ENCODE data around the gene EIF1. TPM values are rescaled to one million over a fixed set of nuclear protein-coding genes. Genes with fewer than 3 reads are reported as not detected.

The EIF1 gene
- total and polyA plus RNA-seq, 8 donors, result 697 to 782 (median 723) TPM

- peak overlapping the region; percentile 76 to 85 for H3K27ac ChIP-seq
- no peaks in the 10 kb centered on the region for H3K9me3 ChIP-seq
- intact Hi-C loops (cut with DNase I), result loop anchor here in 1 of 2 donors (5.0 kb wide), 1 partner anchor 104 kb away; no protein-coding TSS in a partner anchor
- TF ChIP-seq CTCF (IDR thresholded peaks at IDR 0.05), result no peak
- DNase-seq, result peak in 1 of 4 donors; percentile 74
- no peak for ATAC-seq
- no peaks in the 10 kb centered on the region for H3K27me3 ChIP-seq
- H3K36me3 ChIP-seq, result no peaks in the 10 kb centered on the region
- peaks cover 0 to 12% of the 10 kb centered on the region in 2 donors for H3K4me1 ChIP-seq
- no peak overlapping the region for H3K4me3 ChIP-seq
These were observed 32.2 kb upstream of the EIF1 start for GRCh38 chr17:41656249-41657023.

GRCh38 chr17:41657176-41657754, 31.4 kb upstream of the EIF1 start:
- H3K27me3 ChIP-seq, result no peaks in the 10 kb centered on the region
- intact Hi-C loops (cut with DNase I), result loop anchor here in 1 of 2 donors (5.0 kb wide), 1 partner anchor 105 kb away; no protein-coding TSS in a partner anchor
- no peak overlapping the region for H3K4me3 ChIP-seq
- peaks cover 0 to 12% of the 10 kb centered on the region in 2 donors for H3K4me1 ChIP-seq
- peak overlapping the region; percentile 76 to 85 for H3K27ac ChIP-seq
- ATAC-seq, result no peak
- H3K9me3 ChIP-seq, result no peaks in the 10 kb centered on the region
- no peak for TF ChIP-seq CTCF (IDR thresholded peaks at IDR 0.05)
- no peak for DNase-seq
- no peaks in the 10 kb centered on the region for H3K36me3 ChIP-seq

- no peak overlapping the region for H3K27ac ChIP-seq
- ATAC-seq, result no peak
- intact Hi-C loops (cut with DNase I), result loop anchor here in 1 of 2 donors (5.0 kb wide), 1 partner anchor 106 kb away; no protein-coding TSS in a partner anchor
These were observed 30.7 kb upstream of the EIF1 start for GRCh38 chr17:41657936-41658335.

GRCh38 chr17:41658846-41659245, 29.8 kb upstream of the EIF1 start:
- intact Hi-C loops (cut with DNase I), result loop anchor here in 1 of 2 donors (5.0 kb wide), 1 partner anchor 107 kb away; no protein-coding TSS in a partner anchor
- Histone ChIP-seq H3K4me1 (peaks cover 0 to 19% of the 10 kb centered on the region in 2 donors), H3K9me3 (no peaks in the 10 kb centered on the region), H3K27ac (no peak overlapping the region), H3K27me3 (no peaks in the 10 kb centered on the region), H3K4me3 (no peak overlapping the region), H3K36me3 (no peaks in the 10 kb centered on the region)
- TF ChIP-seq CTCF (IDR thresholded peaks at IDR 0.05), result no peak
- DNase-seq (no peak), ATAC-seq (no peak)

More at GRCh38 chr17:41657936-41658335, 30.7 kb upstream of the EIF1 start:
- no peak overlapping the region for H3K4me3 ChIP-seq
- no peaks in the 10 kb centered on the region for H3K9me3 ChIP-seq
- TF ChIP-seq CTCF (IDR thresholded peaks at IDR 0.05), result no peak
- H3K27me3 ChIP-seq, result no peaks in the 10 kb centered on the region
- no peak for DNase-seq
- H3K4me1 ChIP-seq, result peaks cover 0 to 17% of the 10 kb centered on the region in 2 donors
- no peaks in the 10 kb centered on the region for H3K36me3 ChIP-seq
